T-helper 1 cell treated with Interleukin-12 subunit alpha and Interleukin-12 subunit beta and Interleukin-4 antibody, amounts not matched to agents 30 ng/mL and 1 ng/mL, for 36 hours (primary cell): ENCODE results near the gene DDX10. TPM values are rescaled to one million over a fixed set of nuclear protein-coding genes. Genes with fewer than 3 reads are reported as not detected.

Source experiments
- intact Hi-C: fragments of 100-400 bp; cut with micrococcal nuclease; formaldehyde crosslinking; loops from one replicate; pipeline ENCODE4 v1.15.1; 2024
- total RNA-seq: library from RNA; stranded (reverse); gene quantifications from 2 replicates; pipeline ENCODE4 v1.2.3, GENCODE V29; 2022

The DDX10 gene
- total RNA-seq, 1 donor from 2014 or later: 38.3 TPM

GRCh38 chr11:108895579-108896480 lies 231.0 kb downstream of the DDX10 start:
- intact Hi-C loops: no loop called here

GRCh38 chr11:108897071-108897481 lies 232.2 kb downstream of the DDX10 start:
- intact Hi-C loops: no loop called here

DNA sequence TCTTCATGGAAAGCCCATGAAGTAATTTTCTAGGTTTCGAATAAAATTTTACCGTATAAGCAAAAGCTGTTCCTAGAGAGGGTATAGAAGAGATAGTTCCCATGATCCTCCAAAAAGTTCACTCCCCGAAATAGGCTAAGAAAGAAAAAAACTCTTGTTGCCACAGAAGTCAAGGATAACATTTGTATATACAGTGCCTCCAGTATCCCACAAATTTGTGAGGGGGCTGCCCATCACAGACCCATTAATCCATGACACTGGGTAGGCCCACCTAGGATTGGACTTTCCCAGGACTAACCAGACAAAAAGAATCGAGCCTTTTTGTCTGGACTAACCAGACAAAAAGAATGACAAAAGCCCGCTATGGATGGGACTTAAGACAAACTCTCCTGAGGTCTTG lies 233.0 kb downstream of the DDX10 start:
- intact Hi-C loops: no loop called here

DNA sequence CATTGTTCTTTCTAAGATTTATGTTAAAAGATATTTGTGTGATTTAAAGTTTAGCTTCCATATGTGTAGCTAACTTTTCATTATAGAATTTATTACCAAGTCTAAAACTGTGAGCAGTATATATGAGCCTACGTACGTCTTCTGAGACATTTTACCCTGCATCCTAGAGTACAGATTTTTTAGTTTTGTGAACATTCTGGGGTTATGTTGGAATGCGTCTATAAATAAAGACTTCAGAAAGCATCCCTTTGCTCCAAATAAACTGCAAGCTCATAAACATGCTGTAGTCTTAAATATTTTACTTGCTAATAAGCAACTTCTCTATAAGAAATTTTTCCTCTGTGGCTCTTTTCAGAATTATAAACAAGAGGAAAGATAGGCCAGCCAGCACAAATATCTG lies 236.5 kb downstream of the DDX10 start:
- intact Hi-C loops: no loop called here

DNA sequence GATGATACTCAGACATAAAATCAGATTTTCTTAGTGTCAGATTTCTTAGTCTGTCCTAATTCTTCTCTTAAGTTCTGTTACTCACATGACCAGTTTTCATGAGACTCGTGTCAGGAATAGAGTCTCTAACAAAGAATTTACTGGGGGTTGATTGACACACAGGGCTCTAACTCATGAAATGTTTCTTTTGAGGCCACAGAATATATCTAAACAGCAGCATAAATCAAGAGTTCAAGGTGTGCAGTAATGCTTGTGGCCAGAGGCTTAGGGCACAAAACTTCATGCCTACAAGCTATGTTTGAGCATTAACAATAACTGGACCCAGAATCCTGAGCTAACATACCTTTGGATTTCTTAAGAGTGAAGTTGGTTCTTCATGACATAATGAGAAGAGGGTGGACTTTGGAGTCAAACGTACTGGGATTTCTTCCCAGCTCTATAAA lies 237.2 kb downstream of the DDX10 start:
- intact Hi-C loops: no loop called here

- intact Hi-C loops: no loop called here
Observed at GRCh38 chr11:108904480-108904879, 239.6 kb downstream of the DDX10 start.

DNA sequence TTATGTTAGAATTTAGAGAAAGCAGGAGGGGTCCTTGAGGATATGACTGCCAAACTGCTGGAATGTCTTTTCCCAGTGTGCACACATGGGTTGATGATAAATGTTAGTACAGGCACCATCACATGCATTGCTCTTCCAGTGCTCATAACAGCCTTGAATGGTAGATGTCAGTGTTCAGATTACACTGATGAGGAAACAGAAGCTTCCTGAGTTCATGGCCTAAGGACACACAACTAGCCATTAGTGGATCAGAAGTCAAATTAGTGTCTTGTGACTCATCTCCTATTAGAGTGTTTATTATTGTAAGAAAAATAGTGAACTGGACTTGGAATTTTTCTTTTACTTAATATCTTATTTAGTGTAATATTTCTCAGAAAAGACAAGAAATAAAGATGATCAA lies 241.5 kb downstream of the DDX10 start:
- intact Hi-C loops: no loop called here

DNA sequence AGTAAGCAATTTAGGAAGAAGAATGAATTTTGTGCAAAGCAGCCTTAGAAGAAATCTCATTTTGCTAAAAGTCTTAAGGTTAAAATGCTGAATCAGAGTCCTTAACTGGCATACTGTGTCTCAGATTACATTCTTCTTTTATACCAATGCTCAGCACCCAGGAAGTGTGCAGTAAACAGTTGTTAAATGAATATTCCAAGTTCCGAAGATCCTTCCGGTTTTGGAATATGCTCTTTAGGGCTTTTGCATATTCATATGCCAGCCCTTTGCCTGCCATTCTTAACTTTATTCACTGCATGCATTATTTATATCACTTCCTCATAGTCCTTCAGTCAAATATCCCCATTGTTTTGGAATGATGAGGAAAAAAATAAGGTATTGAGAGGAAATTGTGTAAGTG lies 242.0 kb downstream of the DDX10 start:
- intact Hi-C loops: no loop called here

DNA sequence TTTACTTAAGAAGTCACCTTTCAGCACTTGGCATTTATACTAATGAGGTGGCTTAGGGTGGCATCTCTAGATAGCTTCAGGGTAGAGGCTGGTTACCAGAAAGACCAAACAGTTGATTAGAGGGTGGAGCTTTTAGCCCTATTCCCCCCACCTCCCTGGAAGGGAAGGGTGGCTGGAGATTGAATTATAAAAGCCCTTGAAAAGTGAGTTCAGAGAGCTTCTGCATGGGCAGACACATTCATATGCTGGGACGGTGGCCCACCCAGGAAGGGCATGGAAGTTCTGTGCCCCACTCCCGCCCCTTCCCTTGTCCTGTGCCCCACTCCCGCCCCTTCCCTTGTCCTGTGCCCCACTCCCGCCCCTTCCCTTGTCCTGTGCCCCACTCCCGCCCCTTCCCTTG lies 244.2 kb downstream of the DDX10 start:
- intact Hi-C loops: no loop called here

DNA sequence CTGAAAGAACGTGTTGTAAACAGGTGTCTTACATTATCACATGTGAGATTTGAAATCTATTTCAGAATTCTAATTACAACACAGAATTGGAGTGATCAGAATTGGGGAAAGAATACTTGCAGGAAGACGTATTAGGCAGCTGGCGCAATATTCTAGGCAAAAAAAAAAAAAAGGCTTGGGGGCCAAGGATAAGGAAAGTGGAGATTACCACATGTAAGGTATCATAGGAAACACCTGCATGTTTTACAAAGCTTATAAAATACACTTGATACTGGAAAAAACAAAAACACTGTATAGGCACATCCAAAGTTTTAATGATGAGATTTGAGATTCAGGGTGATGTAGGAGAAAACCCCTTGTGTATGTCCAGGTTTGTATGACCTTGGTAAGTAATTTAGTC lies 245.1 kb downstream of the DDX10 start:
- intact Hi-C loops: no loop called here

DNA sequence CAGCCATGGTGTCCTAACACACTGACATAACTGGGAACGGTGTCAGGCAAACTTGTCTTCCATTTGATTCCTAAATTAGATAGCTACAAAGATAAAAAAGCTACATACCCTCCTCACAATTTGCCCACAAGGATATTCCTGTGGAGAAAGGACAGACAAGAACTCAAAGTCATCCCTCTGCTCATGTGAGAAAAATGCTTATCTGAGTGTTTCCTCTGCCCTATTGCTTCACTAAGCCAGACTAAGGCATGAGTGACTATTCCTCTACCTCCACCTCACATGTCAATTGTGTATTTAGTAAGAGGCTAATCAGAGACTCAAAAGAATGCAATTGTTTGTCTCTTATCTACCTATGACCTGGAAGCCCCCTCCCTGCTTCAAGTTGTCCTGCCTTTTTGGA lies 247.7 kb downstream of the DDX10 start:
- intact Hi-C loops: no loop called here

DNA sequence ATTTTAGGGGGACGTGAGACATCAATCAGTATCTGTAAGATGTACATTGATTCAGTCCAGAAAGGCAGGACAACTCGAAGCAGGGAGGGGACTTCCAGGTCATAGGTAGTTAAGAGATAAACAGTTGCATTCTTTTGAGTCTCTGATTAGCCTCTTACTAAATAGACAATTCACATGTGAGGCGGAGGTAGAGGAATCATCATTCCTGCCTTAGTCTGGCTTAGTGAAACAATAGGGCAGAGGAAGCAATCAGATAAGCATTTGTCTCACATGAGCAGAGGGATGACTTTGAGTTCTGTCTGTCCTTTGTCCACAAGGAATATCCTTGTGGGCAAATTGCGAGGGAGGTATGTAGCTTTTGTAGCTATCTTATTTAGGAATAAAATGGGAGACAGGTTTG lies 248.3 kb downstream of the DDX10 start:
- intact Hi-C loops: no loop called here

- intact Hi-C loops: no loop called here
Observed at GRCh38 chr11:108914211-108914610, 249.3 kb downstream of the DDX10 start.

- intact Hi-C loops: no loop called here
Observed at GRCh38 chr11:108914981-108915380, 250.1 kb downstream of the DDX10 start.

DNA sequence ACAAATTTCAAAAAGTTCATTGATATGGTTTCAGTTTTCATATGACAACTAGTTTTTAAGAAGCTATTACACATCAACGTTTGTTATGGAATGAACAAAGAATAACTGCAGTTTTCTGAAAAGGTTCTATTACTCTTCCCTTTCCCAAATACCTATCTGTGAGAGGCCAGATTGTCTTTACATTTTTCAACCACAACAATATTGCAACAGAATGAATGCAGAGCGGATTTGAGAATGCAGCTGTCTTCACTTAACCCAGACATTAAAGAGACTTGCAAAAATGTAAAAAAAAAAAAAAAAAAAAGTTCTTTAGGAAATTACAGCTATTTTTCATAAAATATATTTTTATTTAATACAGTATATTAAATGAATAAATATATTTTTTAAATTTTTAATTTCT lies 250.8 kb downstream of the DDX10 start:
- intact Hi-C loops: no loop called here

DNA sequence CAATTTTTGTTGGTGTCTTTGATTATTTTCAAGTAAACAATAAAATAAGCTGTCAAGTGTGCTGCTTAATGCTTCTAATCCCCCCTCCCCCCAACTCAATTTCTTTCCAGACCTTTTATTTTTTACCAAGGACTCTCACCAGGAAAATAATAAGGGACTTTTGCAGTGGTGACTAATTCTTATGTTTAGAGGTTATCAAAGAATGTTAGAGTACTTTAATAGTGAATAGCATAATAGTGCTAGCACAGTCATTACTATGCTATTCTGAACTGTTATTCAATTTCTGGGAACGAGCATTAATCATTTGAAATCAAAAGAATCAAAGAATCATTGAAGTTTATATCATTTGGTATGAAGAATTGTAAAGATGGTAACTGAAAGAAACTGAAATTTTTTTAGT lies 251.4 kb downstream of the DDX10 start:
- intact Hi-C loops: no loop called here

GRCh38 chr11:108916935-108917334 lies 252.1 kb downstream of the DDX10 start:
- intact Hi-C loops: no loop called here

GRCh38 chr11:108921211-108921610 lies 256.3 kb downstream of the DDX10 start:
- intact Hi-C loops: no loop called here

DNA sequence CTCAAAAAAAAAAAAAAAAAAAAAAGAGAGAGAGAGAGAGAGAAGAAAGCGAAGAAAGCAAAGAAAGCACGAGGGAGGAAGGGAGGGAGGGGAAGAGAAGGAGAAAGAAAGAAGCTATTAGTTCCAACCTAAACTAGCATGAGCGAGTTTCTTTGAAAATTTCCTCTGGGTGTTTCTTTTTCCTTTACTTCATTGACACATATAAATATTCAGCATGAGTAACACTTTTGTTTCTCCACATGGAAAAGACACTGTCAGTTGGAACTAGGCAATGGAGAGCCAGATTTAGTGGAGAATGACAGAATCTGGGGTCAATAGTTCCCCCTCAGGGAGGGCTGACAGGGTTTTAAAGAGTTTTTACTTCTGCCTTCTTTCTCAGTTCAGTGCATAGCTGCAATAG lies 257.4 kb downstream of the DDX10 start:
- intact Hi-C loops: no loop called here

GRCh38 chr11:108923413-108923812 lies 258.5 kb downstream of the DDX10 start:
- intact Hi-C loops: no loop called here

GRCh38 chr11:108926171-108926840 lies 261.4 kb downstream of the DDX10 start:
- intact Hi-C loops: no loop called here

GRCh38 chr11:108926841-108927577 lies 262.1 kb downstream of the DDX10 start:
- intact Hi-C loops: no loop called here
